Naive thymus-derived CD4-positive, alpha-beta T cell (primary cell): ENCODE measurements around the gene LPP. TPM values are rescaled to one million over a fixed set of nuclear protein-coding genes. Genes with fewer than 3 reads are reported as not detected.

ENCODE experiments used
- ATAC-seq: fragments of 150-1000 bp; cut with Tn5 transposase; 2 replicates; pipeline ENCODE4 v1.10.0; 2021; ENCODE audit warnings: mild to moderate bottlenecking, moderate library complexity
- CTCF ChIA-PET: fragments of 350-600 bp; sonication (Branson Sonifier 250); formaldehyde crosslinking; loops from one replicate; lab custom pipeline; 2021; ENCODE audit warnings: antibody characterized with exemption; lab: Charles Lee
- POLR2A ChIA-PET: fragments of 350-600 bp; sonication (Branson Sonifier 250); formaldehyde crosslinking; loops from one replicate; lab custom pipeline; 2021; ENCODE audit warnings: antibody characterized with exemption, inconsistent platforms; lab: Charles Lee
- DNase-seq, 9 donors: peaks; one replicate each; pipeline versions ENCODE4 v3.0.0 to v3.0.0-alpha.2; 2020 to 2022; ENCODE audit warnings: mixed read lengths in 1 of 9
- H3K27ac ChIP-seq: one replicate; pipeline ENCODE4 v1.7.0; 2013; ENCODE audit warnings: mild to moderate bottlenecking, low read depth, low read length, moderate library complexity
- H3K27me3 ChIP-seq, 2 donors: one replicate each; pipeline ENCODE4 v1.7.0; 2013; ENCODE audit warnings: low read length in 2 of 2, mild to moderate bottlenecking in 2 of 2, moderate library complexity in 2 of 2; ENCODE audit not compliant: control insufficient read depth in 2 of 2, insufficient read depth in 2 of 2
- H3K36me3 ChIP-seq, 3 experiments: 1 replicate in 2 of 3; 2 replicates in 1 of 3; pipeline ENCODE4 v1.7.0; 2013; ENCODE audit warnings: low read length in 3 of 3, mild to moderate bottlenecking in 3 of 3, moderate library complexity in 1 of 3; ENCODE audit not compliant: insufficient read depth in 3 of 3, control insufficient read depth in 2 of 3
- H3K4me1 ChIP-seq, 2 donors: one replicate each; pipeline ENCODE4 v1.7.0; 2013; ENCODE audit warnings: low read length in 2 of 2, mild to moderate bottlenecking in 2 of 2, moderate library complexity in 1 of 2; ENCODE audit not compliant: control insufficient read depth in 2 of 2, insufficient read depth in 2 of 2
- H3K4me3 ChIP-seq: 2 replicates; pipeline ENCODE4 v1.7.0; 2013; ENCODE audit warnings: mild to moderate bottlenecking, low read length
- H3K9me3 ChIP-seq, 3 experiments: 1 replicate in 2 of 3; 2 replicates in 1 of 3; pipeline ENCODE4 v1.7.0; 2013; ENCODE audit warnings: low read length in 3 of 3; ENCODE audit not compliant: control insufficient read depth in 2 of 3
- H3K27ac Mint-ChIP-seq, 9 donors: one replicate each; pipeline ENCODE4 v1.8.0; 2020 to 2022; ENCODE audit warnings: mixed read lengths in 9 of 9, mild to moderate bottlenecking in 8 of 9, moderate library complexity in 5 of 9, inconsistent platforms in 2 of 9
- H3K27me3 Mint-ChIP-seq, 5 donors: one replicate each; pipeline ENCODE4 v1.8.0; 2021 to 2022; ENCODE audit warnings: mixed read lengths in 5 of 5, mild to moderate bottlenecking in 1 of 5
- H3K36me3 Mint-ChIP-seq, 5 donors: one replicate each; pipeline ENCODE4 v1.8.0; 2020 to 2022; ENCODE audit warnings: mixed read lengths in 5 of 5, mild to moderate bottlenecking in 3 of 5, inconsistent platforms in 1 of 5
- H3K4me1 Mint-ChIP-seq, 7 donors: one replicate each; pipeline ENCODE4 v1.8.0; 2020 to 2022; ENCODE audit warnings: mixed read lengths in 7 of 7, mild to moderate bottlenecking in 3 of 7, inconsistent platforms in 1 of 7
- H3K4me3 Mint-ChIP-seq, 10 donors: one replicate each; pipeline ENCODE4 v1.8.0; 2020 to 2022; ENCODE audit warnings: mild to moderate bottlenecking in 10 of 10, mixed read lengths in 10 of 10, moderate library complexity in 6 of 10, inconsistent platforms in 2 of 10
- H3K9me3 Mint-ChIP-seq, 11 donors: one replicate each; pipeline ENCODE4 v1.8.0; 2020 to 2022; ENCODE audit warnings: mixed read lengths in 11 of 11, mild to moderate bottlenecking in 4 of 11, inconsistent platforms in 1 of 11, moderate library complexity in 1 of 11
- intact Hi-C, 2 donors: fragments of 100-400 bp; cut with micrococcal nuclease; formaldehyde crosslinking; loops; one replicate each; pipeline ENCODE4 v1.15.1; 2023
- polyA plus RNA-seq, 2 donors: library from polyadenylated mRNA; unstranded; fragments of 300-500 nt; fragmentation: Illumina TruSeq; gene quantifications; one replicate each; pipeline ENCODE4 v1.2.3, GENCODE V29; 2021
- total RNA-seq, 6 experiments: library from RNA in 5 of 6; stranded (reverse) in 5 of 6; gene quantifications; 1 replicate in 5 of 6; 2 replicates in 1 of 6; pipeline ENCODE4 v1.2.3 and lab custom pipeline; 2021 to 2026

Gene LPP
- total and polyA plus RNA-seq, 7 experiments from 2014 or later: 10.3 to 95.2 (median 19.5) TPM

DNA sequence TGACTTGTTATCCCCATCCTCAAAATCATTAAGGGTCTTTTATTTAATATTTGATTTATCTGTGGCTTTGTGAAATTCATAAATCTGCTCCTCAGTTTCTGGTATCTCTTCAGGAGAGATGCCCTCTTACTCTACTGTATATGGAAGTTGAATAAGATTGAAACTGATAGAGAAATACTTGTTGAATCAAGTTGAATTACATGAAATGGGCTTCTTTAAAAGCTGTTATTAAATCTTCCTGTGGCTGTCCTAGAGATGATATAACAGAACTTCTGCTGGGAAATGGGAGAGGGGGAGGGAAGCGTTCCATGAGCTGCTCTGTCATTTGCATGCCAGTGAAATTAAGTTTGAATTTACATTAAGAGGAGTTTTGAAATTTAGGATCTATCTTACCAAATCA is 523.4 kb downstream of the LPP start:
- CTCF ChIA-PET: no interaction called here

DNA sequence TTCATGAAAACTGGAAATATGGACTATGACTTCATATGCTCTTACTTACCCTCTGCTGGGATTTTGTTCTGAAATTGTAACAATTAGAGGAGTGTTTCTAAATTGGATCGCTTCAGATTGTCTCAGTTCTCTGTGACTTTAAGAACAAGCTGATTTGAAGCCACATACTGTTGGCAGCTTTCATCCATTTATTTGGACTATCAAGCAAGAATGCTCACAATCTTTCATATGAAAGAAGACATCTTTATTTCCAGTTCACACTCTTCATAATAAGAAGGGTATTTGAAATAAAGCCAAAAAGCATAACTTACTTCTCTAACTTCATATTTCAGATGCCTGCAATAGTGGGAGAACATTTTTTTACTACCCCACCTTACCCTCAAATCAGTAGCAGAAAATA is 526.2 kb downstream of the LPP start:
- Mint-ChIP-seq H3K27ac (no peak overlapping the region), H3K4me1 (peaks cover 0 to 7% (median 0%) of the 10 kb centered on the region in 7 donors), H3K4me3 (no peak overlapping the region), H3K9me3 (peaks cover 0 to 5% (median 0%) of the 10 kb centered on the region in 11 donors), H3K36me3 (peaks cover 0 to 11% (median 5%) of the 10 kb centered on the region in 5 donors), H3K27me3 (no peaks in the 10 kb centered on the region)
- DNase-seq (no peak), ATAC-seq (no peak)
- H3K27me3 ChIP-seq: no peaks in the 10 kb centered on the region
- H3K9me3 ChIP-seq: no peaks in the 10 kb centered on the region
- intact Hi-C loops: no loop called here
- ChIA-PET CTCF (no interaction called here), POLR2A (no interaction called here)
- H3K27ac ChIP-seq: no peak overlapping the region
- H3K4me3 ChIP-seq: no peak overlapping the region
- no peaks in the 10 kb centered on the region for H3K36me3 ChIP-seq
- H3K4me1 ChIP-seq: no peaks in the 10 kb centered on the region

More for the DNA sequence above, 523.4 kb downstream of the LPP start:
- Mint-ChIP-seq H3K9me3 (peaks cover 0 to 12% (median 0%) of the 10 kb centered on the region in 11 donors), H3K27ac (no peak overlapping the region), H3K27me3 (no peaks in the 10 kb centered on the region), H3K4me3 (no peak overlapping the region), H3K4me1 (peaks cover 0 to 7% (median 3%) of the 10 kb centered on the region in 7 donors), H3K36me3 (peaks cover 0 to 14% (median 5%) of the 10 kb centered on the region in 5 donors)
- Histone ChIP-seq H3K9me3 (no peaks in the 10 kb centered on the region), H3K27me3 (no peaks in the 10 kb centered on the region), H3K4me1 (no peaks in the 10 kb centered on the region), H3K4me3 (no peak overlapping the region), H3K36me3 (no peaks in the 10 kb centered on the region), H3K27ac (no peak overlapping the region)
- intact Hi-C loops: no loop called here
- DNase-seq (no peak), ATAC-seq (no peak)
- POLR2A ChIA-PET: interaction anchor here (1.2 kb wide), 1 partner anchor 10 kb away, joined by 3 read pairs; no protein-coding TSS in a partner anchor

DNA sequence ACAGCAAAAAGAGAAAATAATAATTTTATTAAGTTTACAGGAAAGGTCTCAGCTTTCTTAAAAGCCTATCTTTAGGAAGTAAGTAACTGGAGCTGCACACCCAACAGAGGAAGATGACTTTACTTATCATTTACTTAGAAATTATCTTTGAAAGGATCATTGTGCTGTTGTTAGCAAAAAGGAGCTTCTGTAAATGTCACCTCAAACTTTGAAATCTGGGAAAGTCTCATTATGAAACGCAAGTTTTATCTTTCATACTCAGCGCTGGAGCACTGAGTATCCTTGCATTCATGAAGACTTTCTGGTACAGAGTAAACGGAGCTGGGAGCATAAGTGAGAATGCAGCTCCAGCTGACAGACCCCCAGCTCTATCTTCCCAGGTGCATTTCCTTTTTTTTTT is 526.6 kb downstream of the LPP start:
- intact Hi-C loops: no loop called here
- H3K4me1 Mint-ChIP-seq: peaks cover 0 to 7% (median 0%) of the 10 kb centered on the region in 7 donors
- H3K4me3 ChIP-seq: no peak overlapping the region
- H3K9me3 Mint-ChIP-seq: peaks cover 0 to 5% (median 0%) of the 10 kb centered on the region in 11 donors
- H3K27ac ChIP-seq: no peak overlapping the region
- H3K4me1 ChIP-seq: no peaks in the 10 kb centered on the region
- CTCF ChIA-PET: no interaction called here
- no peak overlapping the region for H3K4me3 Mint-ChIP-seq
- H3K36me3 Mint-ChIP-seq: peaks cover 0 to 12% (median 5%) of the 10 kb centered on the region in 5 donors
- POLR2A ChIA-PET: no interaction called here
- no peak for DNase-seq
- no peaks in the 10 kb centered on the region for H3K27me3 ChIP-seq
- no peaks in the 10 kb centered on the region for H3K9me3 ChIP-seq
- no peak overlapping the region for H3K27ac Mint-ChIP-seq
- no peaks in the 10 kb centered on the region for H3K27me3 Mint-ChIP-seq
- H3K36me3 ChIP-seq: no peaks in the 10 kb centered on the region
- ATAC-seq: no peak

DNA sequence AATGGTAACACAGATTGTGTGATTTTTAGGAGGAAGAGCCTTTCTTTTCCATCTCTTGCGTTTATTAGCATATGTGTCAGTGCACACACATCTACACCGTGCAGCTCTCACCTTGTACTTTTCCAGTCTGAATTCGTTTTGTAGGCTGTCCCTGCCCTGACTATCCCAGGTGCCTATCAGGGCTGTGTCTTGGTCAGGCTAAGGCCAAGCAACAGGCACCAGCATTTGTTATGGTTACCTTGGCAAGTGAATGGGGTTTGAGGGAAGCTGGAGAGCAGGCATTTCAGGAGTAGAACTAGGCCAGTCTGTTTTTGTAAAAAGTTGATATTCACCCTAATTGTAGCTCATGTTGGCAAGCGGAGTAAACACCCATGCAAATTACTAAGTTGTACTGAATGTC is 528.4 kb downstream of the LPP start:
- H3K4me3 Mint-ChIP-seq: no peak overlapping the region
- ChIA-PET POLR2A (no interaction called here), CTCF (no interaction called here)
- ATAC-seq (no peak), DNase-seq (no peak)
- Histone ChIP-seq H3K4me3 (no peak overlapping the region), H3K4me1 (no peaks in the 10 kb centered on the region), H3K36me3 (no peaks in the 10 kb centered on the region), H3K27ac (no peak overlapping the region), H3K27me3 (no peaks in the 10 kb centered on the region), H3K9me3 (no peaks in the 10 kb centered on the region)
- peaks cover 0 to 2% (median 0%) of the 10 kb centered on the region in 11 donors for H3K9me3 Mint-ChIP-seq
- H3K4me1 Mint-ChIP-seq: peaks cover 0 to 11% (median 6%) of the 10 kb centered on the region in 7 donors
- H3K36me3 Mint-ChIP-seq: peaks cover 0 to 11% (median 4%) of the 10 kb centered on the region in 5 donors
- no peaks in the 10 kb centered on the region for H3K27me3 Mint-ChIP-seq
- no peak overlapping the region for H3K27ac Mint-ChIP-seq
- intact Hi-C loops: no loop called here

DNA sequence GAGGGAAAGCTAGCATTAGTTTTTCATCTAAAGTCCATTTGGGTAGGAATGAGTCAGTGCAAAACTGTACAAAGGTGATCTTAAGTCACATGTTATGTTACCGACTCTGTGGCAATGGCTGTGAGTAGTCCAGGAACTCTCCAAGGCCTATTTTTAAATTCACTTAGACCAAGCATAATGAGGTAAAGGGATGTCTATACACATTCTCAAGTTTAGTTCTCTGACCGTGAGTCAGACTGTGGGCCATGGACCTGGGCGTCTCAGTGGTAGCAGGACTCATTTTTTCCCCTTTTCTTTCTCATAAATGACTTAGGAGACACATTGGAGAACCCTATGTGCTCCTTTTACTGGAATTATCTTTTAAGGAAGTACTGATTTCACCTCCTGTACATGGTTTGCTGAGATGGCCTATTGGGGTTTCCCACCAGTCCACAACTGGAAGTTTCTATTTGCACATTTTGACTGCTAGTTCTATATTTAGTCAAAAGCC is 529.1 kb downstream of the LPP start:
- Mint-ChIP-seq H3K4me1 (peaks cover 0 to 13% (median 6%) of the 10 kb centered on the region in 7 donors), H3K4me3 (no peak overlapping the region), H3K27ac (no peak overlapping the region), H3K9me3 (no peaks in the 10 kb centered on the region), H3K27me3 (no peaks in the 10 kb centered on the region), H3K36me3 (peaks cover 0 to 8% (median 4%) of the 10 kb centered on the region in 5 donors)
- intact Hi-C loops: no loop called here
- no peaks in the 10 kb centered on the region for H3K27me3 ChIP-seq
- H3K27ac ChIP-seq: no peak overlapping the region
- DNase-seq (peak in 1 of 9 donors; percentile 34), ATAC-seq (no peak)
- no peaks in the 10 kb centered on the region for H3K9me3 ChIP-seq
- CTCF ChIA-PET: no interaction called here
- no peaks in the 10 kb centered on the region for H3K36me3 ChIP-seq
- POLR2A ChIA-PET: no interaction called here
- H3K4me3 ChIP-seq: no peak overlapping the region
- no peaks in the 10 kb centered on the region for H3K4me1 ChIP-seq

DNA sequence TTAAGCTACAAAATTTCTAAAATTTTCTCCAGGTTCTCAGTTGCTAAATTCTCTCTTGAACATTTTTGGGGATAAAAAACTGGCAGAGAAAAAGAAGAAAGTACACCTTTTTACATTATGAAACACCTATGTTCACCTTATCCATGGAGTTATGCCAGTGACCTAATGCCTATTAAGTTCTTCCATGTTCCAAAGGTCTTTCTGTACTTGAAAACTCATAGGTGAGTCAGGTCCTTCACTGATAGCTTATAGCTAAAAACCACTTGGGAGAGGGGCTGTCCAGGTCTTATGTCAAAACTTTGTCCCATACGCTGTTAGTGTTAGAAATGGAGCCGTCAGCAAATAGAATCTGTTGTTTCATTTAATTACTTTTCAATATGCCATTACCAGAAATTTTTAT is 530.3 kb downstream of the LPP start:
- intact Hi-C loops: no loop called here
- no peak for DNase-seq
- H3K27ac ChIP-seq: no peak overlapping the region
- peaks cover 0 to 12% (median 4%) of the 10 kb centered on the region in 5 donors for H3K36me3 Mint-ChIP-seq
- H3K4me1 Mint-ChIP-seq: peaks cover 0 to 17% (median 6%) of the 10 kb centered on the region in 7 donors
- peaks cover 0 to 2% (median 0%) of the 10 kb centered on the region in 11 donors for H3K9me3 Mint-ChIP-seq
- ChIA-PET CTCF (interaction anchor here (0.5 kb wide), 1 partner anchor 192 kb away, joined by 3 read pairs; no protein-coding TSS in a partner anchor), POLR2A (no interaction called here)
- no peaks in the 10 kb centered on the region for H3K27me3 Mint-ChIP-seq
- H3K4me1 ChIP-seq: no peaks in the 10 kb centered on the region
- H3K36me3 ChIP-seq: no peaks in the 10 kb centered on the region
- H3K4me3 ChIP-seq: no peak overlapping the region
- no peaks in the 10 kb centered on the region for H3K27me3 ChIP-seq
- H3K27ac Mint-ChIP-seq: no peak overlapping the region
- no peaks in the 10 kb centered on the region for H3K9me3 ChIP-seq
- no peak overlapping the region for H3K4me3 Mint-ChIP-seq
- ATAC-seq: no peak

DNA sequence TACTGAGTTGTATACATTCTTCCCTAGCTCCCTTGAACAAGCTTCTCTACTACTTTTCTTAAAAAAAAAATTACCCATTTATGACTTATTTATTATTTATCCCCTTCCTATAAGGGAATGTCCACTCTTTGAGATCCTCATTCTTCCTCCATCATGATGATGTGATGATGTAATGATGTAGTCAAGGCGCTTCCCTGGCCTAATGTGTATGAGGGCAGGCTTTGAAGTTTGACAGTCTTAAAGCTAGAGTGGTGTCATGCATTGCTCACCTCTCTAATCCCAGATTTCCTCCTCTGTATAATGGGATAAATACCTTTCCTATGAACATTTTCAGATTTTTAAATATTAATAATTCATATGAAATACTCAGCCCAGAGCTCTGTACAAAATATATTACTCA is 531.8 kb downstream of the LPP start:
- no peak overlapping the region for H3K4me3 Mint-ChIP-seq
- intact Hi-C loops: no loop called here
- Histone ChIP-seq H3K4me1 (no peaks in the 10 kb centered on the region), H3K27me3 (no peaks in the 10 kb centered on the region), H3K9me3 (no peaks in the 10 kb centered on the region), H3K36me3 (no peaks in the 10 kb centered on the region), H3K27ac (no peak overlapping the region), H3K4me3 (no peak overlapping the region)
- H3K4me1 Mint-ChIP-seq: peaks cover 0 to 17% (median 6%) of the 10 kb centered on the region in 7 donors
- ChIA-PET POLR2A (no interaction called here), CTCF (no interaction called here)
- DNase-seq: no peak
- ATAC-seq: no peak
- H3K27ac Mint-ChIP-seq: no peak overlapping the region
- no peaks in the 10 kb centered on the region for H3K27me3 Mint-ChIP-seq
- H3K36me3 Mint-ChIP-seq: peaks cover 0 to 13% (median 0%) of the 10 kb centered on the region in 5 donors
- H3K9me3 Mint-ChIP-seq: peaks cover 0 to 2% (median 0%) of the 10 kb centered on the region in 11 donors
